ENCODE data around the gene BATF3. TPM values are rescaled to one million over a fixed set of nuclear protein-coding genes. Genes with fewer than 3 reads are reported as not detected.

BATF3 gene
- total RNA-seq, 1 donor, result 0.36 TPM

DNA sequence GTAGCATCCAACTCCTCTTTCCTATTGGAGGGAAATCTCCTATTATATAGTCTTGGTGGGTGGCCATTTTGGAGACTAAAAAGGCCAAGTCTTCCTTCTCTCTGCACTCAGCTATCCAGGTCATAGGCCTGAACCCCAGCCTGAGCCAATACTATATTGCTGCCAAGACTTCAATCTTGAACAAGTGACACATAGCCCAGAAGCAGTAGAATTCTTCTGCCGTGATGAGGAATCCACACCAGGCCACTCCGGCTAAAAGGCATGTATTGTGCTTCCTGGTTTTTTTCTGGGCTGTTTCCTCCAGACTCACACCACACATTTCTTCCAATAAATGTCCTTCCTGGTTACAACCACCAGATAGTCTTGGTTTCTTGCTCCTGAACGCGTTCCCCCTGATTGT is 48.1 kb downstream of the BATF3 start:
- peak overlapping the region; percentile 79 for H3K27ac ChIP-seq (ENCODE audit: low read depth, low read length)
- H3K4me2 ChIP-seq (ENCODE audit: insufficient read depth, low read length), result no peak overlapping the region
- DNase-seq (ENCODE audit: insufficient read length, low spot score, missing footprints), result peak; percentile 86
- no peaks in the 10 kb centered on the region for H4K20me1 ChIP-seq (ENCODE audit: insufficient read depth, low read length)
- H3K79me2 ChIP-seq (ENCODE audit: insufficient read depth, low read length), result no peaks in the 10 kb centered on the region
- H3K9me3 ChIP-seq (ENCODE audit: low read depth, low read length), result no peaks in the 10 kb centered on the region
- peaks cover 2% of the 10 kb centered on the region for H3K27me3 ChIP-seq (ENCODE audit: insufficient read depth, low read length)
- no peak overlapping the region for H3K4me3 ChIP-seq (ENCODE audit: insufficient read depth, low read length)
- no peak for TF ChIP-seq CTCF (IDR thresholded peaks at IDR 0.05; ENCODE audit: extremely low read depth, low read depth, low read length)
- H3K4me1 ChIP-seq (ENCODE audit: insufficient read depth, low read length), result peaks cover 37% of the 10 kb centered on the region
- peak overlapping the region; percentile 73 for H2AFZ ChIP-seq (ENCODE audit: low read length)
- no peaks in the 10 kb centered on the region for H3K36me3 ChIP-seq (ENCODE audit: insufficient read depth, low read length)

DNA sequence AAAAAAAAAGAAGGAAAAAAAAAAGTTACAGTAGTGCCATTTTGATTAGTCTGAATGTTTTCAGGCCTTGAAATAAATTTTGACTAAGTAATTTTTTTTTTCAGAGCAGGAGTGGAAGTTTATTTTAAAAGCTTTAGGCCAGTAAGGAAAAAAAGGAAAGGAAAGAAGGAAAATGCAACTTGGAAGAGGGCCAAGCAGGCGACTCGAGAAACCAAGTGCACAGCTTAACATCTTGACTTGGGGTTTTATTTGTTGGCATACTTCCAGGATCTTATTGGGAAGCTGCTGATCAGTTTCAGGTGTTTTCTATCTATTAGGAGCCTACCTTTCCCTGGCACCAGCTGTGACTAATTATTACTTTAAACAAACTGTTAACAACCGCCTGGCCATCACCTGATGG is 49.4 kb downstream of the BATF3 start:
- no peak overlapping the region for H3K4me3 ChIP-seq (ENCODE audit: insufficient read depth, low read length)
- H3K4me1 ChIP-seq (ENCODE audit: insufficient read depth, low read length), result peaks cover 32% of the 10 kb centered on the region
- H2AFZ ChIP-seq (ENCODE audit: low read length), result no peak overlapping the region
- H4K20me1 ChIP-seq (ENCODE audit: insufficient read depth, low read length), result no peaks in the 10 kb centered on the region
- no peak for TF ChIP-seq CTCF (IDR thresholded peaks at IDR 0.05; ENCODE audit: extremely low read depth, low read depth, low read length)
- H3K27ac ChIP-seq (ENCODE audit: low read depth, low read length), result no peak overlapping the region
- no peak for DNase-seq (ENCODE audit: insufficient read length, low spot score, missing footprints)
- no peaks in the 10 kb centered on the region for H3K79me2 ChIP-seq (ENCODE audit: insufficient read depth, low read length)
- no peaks in the 10 kb centered on the region for H3K9me3 ChIP-seq (ENCODE audit: low read depth, low read length)
- H3K27me3 ChIP-seq (ENCODE audit: insufficient read depth, low read length), result peaks cover under 1% of the 10 kb centered on the region
- no peaks in the 10 kb centered on the region for H3K36me3 ChIP-seq (ENCODE audit: insufficient read depth, low read length)
- no peak overlapping the region for H3K4me2 ChIP-seq (ENCODE audit: insufficient read depth, low read length)

DNA sequence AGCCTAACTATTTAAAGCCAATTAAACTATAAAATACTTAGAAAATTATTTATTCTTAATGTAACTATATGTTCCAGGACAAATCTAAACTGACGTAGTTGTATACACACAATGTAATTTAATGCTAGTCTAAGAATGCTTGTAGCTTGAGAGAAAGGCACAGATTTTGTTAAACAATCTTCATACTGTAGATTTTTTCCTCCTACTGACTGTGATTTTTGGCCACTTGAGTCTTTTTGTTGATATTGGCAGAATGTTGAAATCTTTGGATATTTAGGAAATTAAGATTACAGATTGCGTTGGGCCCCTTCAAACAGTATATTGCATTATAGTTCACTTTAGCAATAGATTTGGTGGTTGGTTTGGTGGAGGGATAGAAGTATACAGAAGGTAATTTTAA is 50.6 kb downstream of the BATF3 start:
- peak; percentile 77 for DNase-seq (ENCODE audit: insufficient read length, low spot score, missing footprints)
- H3K36me3 ChIP-seq (ENCODE audit: insufficient read depth, low read length), result no peaks in the 10 kb centered on the region
- peaks cover 32% of the 10 kb centered on the region for H3K4me1 ChIP-seq (ENCODE audit: insufficient read depth, low read length)
- no peaks in the 10 kb centered on the region for H3K9me3 ChIP-seq (ENCODE audit: low read depth, low read length)
- TF ChIP-seq CTCF (IDR thresholded peaks at IDR 0.05; ENCODE audit: extremely low read depth, low read depth, low read length), result no peak
- H3K27ac ChIP-seq (ENCODE audit: low read depth, low read length), result peak overlapping the region; percentile 56
- no peak overlapping the region for H2AFZ ChIP-seq (ENCODE audit: low read length)
- H3K27me3 ChIP-seq (ENCODE audit: insufficient read depth, low read length), result no peaks in the 10 kb centered on the region
- peak overlapping the region; percentile 18 for H3K4me2 ChIP-seq (ENCODE audit: insufficient read depth, low read length)
- no peaks in the 10 kb centered on the region for H4K20me1 ChIP-seq (ENCODE audit: insufficient read depth, low read length)
- H3K79me2 ChIP-seq (ENCODE audit: insufficient read depth, low read length), result no peaks in the 10 kb centered on the region
- no peak overlapping the region for H3K4me3 ChIP-seq (ENCODE audit: insufficient read depth, low read length)

- H4K20me1 ChIP-seq (ENCODE audit: insufficient read depth, low read length), result no peaks in the 10 kb centered on the region
- no peak overlapping the region for H3K4me3 ChIP-seq (ENCODE audit: insufficient read depth, low read length)
- no peaks in the 10 kb centered on the region for H3K9me3 ChIP-seq (ENCODE audit: low read depth, low read length)
- no peak overlapping the region for H3K4me2 ChIP-seq (ENCODE audit: insufficient read depth, low read length)
- H3K36me3 ChIP-seq (ENCODE audit: insufficient read depth, low read length), result no peaks in the 10 kb centered on the region
- no peaks in the 10 kb centered on the region for H3K79me2 ChIP-seq (ENCODE audit: insufficient read depth, low read length)
- DNase-seq (ENCODE audit: insufficient read length, low spot score, missing footprints), result peak; percentile 58
- H3K4me1 ChIP-seq (ENCODE audit: insufficient read depth, low read length), result peaks cover 32% of the 10 kb centered on the region
- no peak for TF ChIP-seq CTCF (IDR thresholded peaks at IDR 0.05; ENCODE audit: extremely low read depth, low read depth, low read length)
- no peaks in the 10 kb centered on the region for H3K27me3 ChIP-seq (ENCODE audit: insufficient read depth, low read length)
- H2AFZ ChIP-seq (ENCODE audit: low read length), result no peak overlapping the region
- peak overlapping the region; percentile 56 for H3K27ac ChIP-seq (ENCODE audit: low read depth, low read length)
Observed at GRCh38 chr1:212648431-212648830, 51.2 kb downstream of the BATF3 start.
